ENCODE measurements around the gene TLR9. TPM values are rescaled to one million over a fixed set of nuclear protein-coding genes. Genes with fewer than 3 reads are reported as not detected.

The TLR9 gene
- total RNA-seq, 1 experiment from 2014 or later, result 0.44 TPM

DNA sequence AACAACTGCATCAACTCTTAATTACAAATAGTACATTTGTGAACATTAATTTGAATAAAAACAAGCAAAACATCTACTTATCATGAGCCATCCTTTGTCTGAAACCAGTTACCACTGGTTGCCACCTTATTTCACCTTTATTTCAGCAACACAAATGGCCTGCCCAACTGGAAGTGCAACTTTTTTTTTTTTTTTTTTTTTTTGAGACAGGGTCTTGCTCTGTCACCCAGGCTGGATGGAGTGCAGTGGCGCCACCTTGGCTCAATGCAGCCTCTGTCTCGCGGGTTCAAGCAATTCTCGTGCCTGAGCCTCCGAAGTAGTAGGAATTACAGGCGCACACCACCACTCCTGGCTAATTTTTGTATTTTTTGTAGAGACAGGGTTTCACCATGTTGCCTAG is 39.9 kb upstream of the TLR9 start:
- BruUV-seq (replicated peaks), result no TSS peak
- no peak overlapping the region for H2AFZ ChIP-seq
- intact Hi-C loops (cut with micrococcal nuclease; ENCODE audit: unreplicated experiment), result no loop called here
- peaks cover 45% of the 10 kb centered on the region for H4K20me1 ChIP-seq (ENCODE audit: insufficient read depth)
- ChIA-PET CTCF (interaction anchor here (0.6 kb wide), 1 partner anchor 28 kb away, joined by 4 read pairs; no protein-coding TSS in a partner anchor), POLR2A (ENCODE audit: unreplicated experiment) (no interaction called here)
- H3K4me1 ChIP-seq (replicated peaks; ENCODE audit: insufficient read depth), result peaks cover 15% of the 10 kb centered on the region
- no peaks in the 10 kb centered on the region for H3K9me3 ChIP-seq (ENCODE audit: insufficient read depth, low read depth)
- peaks cover 62% of the 10 kb centered on the region for H3K36me3 ChIP-seq (ENCODE audit: low read depth)
- no peak overlapping the region for H3K4me3 ChIP-seq
- no peaks in the 10 kb centered on the region for H3K27me3 ChIP-seq (ENCODE audit: insufficient read depth, low read depth)
- peak overlapping the region; percentile 41; the same call in 1 of the 2 replicates for H3K27ac ChIP-seq
- peak; percentile 43 to 78 for DNase-seq
- TF ChIP-seq CTCF (conservative IDR thresholded peaks at IDR 0.05), result peak; percentile 32; the same call in 1 of the 2 replicates
- TF ChIP-seq EZH2 (IDR thresholded peaks at IDR 0.05; ENCODE audit: low read depth), result no peak
- H3F3A ChIP-seq (ENCODE audit: insufficient read depth, low read depth), result peaks cover 54% of the 10 kb centered on the region
- H3K79me2 ChIP-seq (ENCODE audit: low read depth), result peaks cover 82% of the 10 kb centered on the region
- H3K4me2 ChIP-seq, result peak overlapping the region; percentile 16; the same call in 1 of the 2 replicates
- H3K9me2 ChIP-seq (ENCODE audit: insufficient read depth), result no peaks in the 10 kb centered on the region

DNA sequence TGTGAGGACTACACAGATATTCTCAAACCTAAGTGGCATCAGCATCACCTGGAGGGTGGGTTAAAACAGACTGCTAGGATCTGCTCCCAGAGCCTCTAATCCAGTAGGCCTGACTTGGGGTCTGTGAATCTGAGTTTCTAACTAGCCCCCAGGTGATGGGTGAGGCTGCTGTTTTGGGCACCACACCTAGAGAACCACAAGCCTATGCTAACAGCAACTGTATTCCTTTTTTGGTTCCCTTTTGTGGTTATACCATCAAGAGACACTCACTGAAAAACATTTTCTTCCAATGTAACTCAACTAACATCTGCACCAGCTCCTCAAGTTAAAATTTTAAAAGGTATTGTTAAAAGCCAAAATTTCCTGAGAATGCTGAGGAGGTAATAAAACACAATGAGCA is 37.0 kb upstream of the TLR9 start:
- CTCF ChIA-PET, result no interaction called here

GRCh38 chr3:52259448-52259847 is 34.0 kb upstream of the TLR9 start:
- H3F3A ChIP-seq (ENCODE audit: insufficient read depth, low read depth), result peaks cover 12% of the 10 kb centered on the region; the same call in 1 of the 2 replicates
- no peak overlapping the region for H3K27ac ChIP-seq
- no peak for DNase-seq
- TF ChIP-seq CTCF (conservative IDR thresholded peaks at IDR 0.05) (no peak), EZH2 (IDR thresholded peaks at IDR 0.05; ENCODE audit: low read depth) (no peak)
- no peaks in the 10 kb centered on the region for H3K9me2 ChIP-seq (ENCODE audit: insufficient read depth)
- ChIA-PET CTCF (no interaction called here), POLR2A (ENCODE audit: unreplicated experiment) (no interaction called here)
- peaks cover 42% of the 10 kb centered on the region for H3K79me2 ChIP-seq (ENCODE audit: low read depth)
- H3K36me3 ChIP-seq (ENCODE audit: low read depth), result peaks cover 63% of the 10 kb centered on the region
- H3K4me2 ChIP-seq, result no peak overlapping the region
- H2AFZ ChIP-seq, result no peak overlapping the region
- H3K4me1 ChIP-seq (replicated peaks; ENCODE audit: insufficient read depth), result peaks cover 1% of the 10 kb centered on the region; the same call in 1 of the 2 replicates
- H3K27me3 ChIP-seq (ENCODE audit: insufficient read depth, low read depth), result no peaks in the 10 kb centered on the region
- peaks cover 11% of the 10 kb centered on the region for H4K20me1 ChIP-seq (ENCODE audit: insufficient read depth)
- BruUV-seq (replicated peaks), result no TSS peak
- no peaks in the 10 kb centered on the region for H3K9me3 ChIP-seq (ENCODE audit: insufficient read depth, low read depth)
- H3K4me3 ChIP-seq, result no peak overlapping the region
- intact Hi-C loops (cut with micrococcal nuclease; ENCODE audit: unreplicated experiment), result no loop called here

More for the DNA sequence above, 37.0 kb upstream of the TLR9 start:
- no peak overlapping the region for H2AFZ ChIP-seq
- intact Hi-C loops (cut with micrococcal nuclease; ENCODE audit: unreplicated experiment), result no loop called here
- TF ChIP-seq CTCF (conservative IDR thresholded peaks at IDR 0.05), result no peak
- peaks cover 28% of the 10 kb centered on the region for H4K20me1 ChIP-seq (ENCODE audit: insufficient read depth)
- no peak for DNase-seq
- POLR2A ChIA-PET (ENCODE audit: unreplicated experiment), result interaction anchor here (0.7 kb wide), 1 partner anchor 882 kb away, joined by 5 read pairs; no protein-coding TSS in a partner anchor
- peaks cover 82% of the 10 kb centered on the region for H3K36me3 ChIP-seq (ENCODE audit: low read depth)
- no peak overlapping the region for H3K27ac ChIP-seq
- no peaks in the 10 kb centered on the region for H3K9me3 ChIP-seq (ENCODE audit: insufficient read depth, low read depth)
- no peak overlapping the region for H3K4me3 ChIP-seq
- peaks cover 56% of the 10 kb centered on the region for H3K79me2 ChIP-seq (ENCODE audit: low read depth)
- no peaks in the 10 kb centered on the region for H3K27me3 ChIP-seq (ENCODE audit: insufficient read depth, low read depth)
- no TSS peak for BruUV-seq (replicated peaks)
- H3F3A ChIP-seq (ENCODE audit: insufficient read depth, low read depth), result peaks cover 28% of the 10 kb centered on the region
- no peak overlapping the region for H3K4me2 ChIP-seq
- H3K4me1 ChIP-seq (replicated peaks; ENCODE audit: insufficient read depth), result peaks cover 15% of the 10 kb centered on the region
- H3K9me2 ChIP-seq (ENCODE audit: insufficient read depth), result no peaks in the 10 kb centered on the region
